GM19043 (cell line): Measurements from ENCODE around the gene FAM171A1.

Experiments used
- ATAC-seq: cut with Tn5 transposase; IDR thresholded peaks from one replicate; pipeline ENCODE4 v1.9.1; 2021; ENCODE audit warnings: low read depth; ENCODE audit not compliant: unreplicated experiment

The FAM171A1 gene

DNA sequence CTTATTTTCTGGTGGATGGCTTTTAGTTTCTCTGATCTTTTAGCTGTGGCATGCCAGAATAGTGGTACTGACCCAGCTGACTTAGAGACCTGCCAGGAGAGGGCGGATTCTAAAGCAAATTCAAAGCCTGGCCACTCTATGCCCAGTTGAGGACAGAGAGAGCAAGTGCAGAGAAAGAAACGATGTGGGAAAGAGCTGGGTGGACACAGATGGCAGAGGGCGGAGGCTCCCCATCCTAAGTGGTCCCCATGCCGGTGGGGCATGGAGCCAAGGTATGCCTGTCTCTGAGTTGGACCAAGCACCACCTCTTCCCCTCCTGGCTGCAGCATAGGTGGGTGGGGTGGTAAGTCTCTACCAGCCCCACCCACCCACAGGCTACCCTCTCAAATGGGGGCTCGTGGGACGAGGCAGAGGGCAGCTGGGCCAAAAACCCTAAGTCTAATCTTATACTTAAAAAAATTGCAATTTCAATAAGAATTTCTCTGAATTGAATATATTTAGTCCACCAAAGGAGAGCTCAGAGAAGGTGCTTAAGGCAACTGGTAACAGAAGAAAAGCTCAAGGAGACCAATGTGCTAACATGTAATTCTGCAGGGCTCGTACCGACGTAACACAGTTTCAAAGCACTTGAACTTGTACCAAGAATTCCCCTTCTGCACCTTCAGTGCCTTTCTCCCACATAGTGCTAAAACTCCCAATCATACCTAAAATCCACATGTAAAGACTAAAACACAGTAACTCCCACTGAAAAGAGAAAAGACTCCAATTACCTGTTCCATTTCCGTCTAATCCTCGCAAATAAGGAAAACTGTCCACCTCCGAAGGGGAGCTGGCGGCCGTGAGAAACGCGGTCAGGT is 116.9 kb downstream of the FAM171A1 start:
- no peak for ATAC-seq

DNA sequence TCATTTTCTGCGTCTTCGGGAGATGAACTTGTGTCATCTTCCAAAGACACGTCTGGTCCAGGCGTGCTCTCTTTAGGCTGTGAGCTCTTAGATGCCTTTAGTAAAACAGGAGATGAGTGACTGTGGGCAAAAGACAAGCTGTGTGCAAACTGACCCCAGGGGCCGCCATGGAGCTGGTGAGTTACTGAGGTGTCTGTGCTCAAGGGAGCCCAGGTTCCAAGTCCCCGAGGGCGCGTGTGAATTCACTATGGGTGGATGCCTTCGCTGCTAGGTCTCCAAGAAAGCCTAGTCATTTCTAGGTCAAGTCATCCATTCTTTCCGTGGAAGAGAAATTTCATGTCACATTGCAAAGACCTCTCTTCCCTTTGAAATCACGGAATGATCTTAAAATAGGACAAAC is 118.7 kb downstream of the FAM171A1 start:
- no peak for ATAC-seq

DNA sequence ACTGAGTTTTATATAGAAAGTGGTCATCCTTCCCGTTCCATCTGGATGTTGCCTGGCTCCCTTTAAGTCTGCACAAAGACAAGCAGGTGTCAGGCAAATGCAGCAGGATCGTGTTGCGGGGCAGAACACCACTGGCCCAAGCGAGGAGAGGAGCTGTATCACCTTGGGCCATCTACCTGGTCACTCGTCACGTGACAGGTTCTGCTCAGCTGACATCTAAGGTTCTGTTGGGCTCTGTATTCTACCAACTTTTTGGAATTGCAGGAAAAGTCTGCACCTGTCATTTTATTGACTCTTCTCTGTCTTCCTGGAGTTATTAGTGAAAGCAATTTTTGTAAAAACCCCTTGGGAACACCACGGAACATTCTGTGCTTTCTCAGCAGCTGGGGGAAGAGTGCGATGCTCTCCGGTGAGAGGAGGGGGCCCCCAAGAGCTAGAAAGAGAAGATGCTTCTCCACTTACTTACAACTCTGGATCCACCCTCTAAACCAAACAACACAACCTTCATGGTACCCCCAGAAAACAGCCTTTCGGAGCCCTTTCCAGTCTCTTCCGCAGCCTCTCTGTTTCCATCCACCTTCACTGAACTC is 119.2 kb downstream of the FAM171A1 start:
- ATAC-seq, result no peak

DNA sequence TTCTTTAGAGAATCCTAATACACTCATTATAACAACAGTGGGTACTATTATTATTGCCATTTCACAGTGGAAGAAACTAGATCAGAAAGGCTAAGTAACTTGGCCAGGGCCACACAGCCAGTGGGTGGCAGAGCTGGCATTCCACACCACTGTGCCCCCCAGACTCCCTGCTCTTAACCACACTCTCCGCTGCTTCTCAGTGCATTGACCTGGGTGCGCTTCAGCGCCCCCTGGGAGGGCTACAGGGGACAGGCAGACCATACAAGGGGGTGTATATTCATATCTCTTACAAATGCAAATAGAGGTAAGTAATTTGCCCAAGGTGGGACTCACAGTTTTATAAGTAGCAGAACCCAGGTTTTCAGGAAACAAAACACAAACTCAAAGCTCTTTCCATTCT is 125.6 kb downstream of the FAM171A1 start:
- ATAC-seq, result no peak

DNA sequence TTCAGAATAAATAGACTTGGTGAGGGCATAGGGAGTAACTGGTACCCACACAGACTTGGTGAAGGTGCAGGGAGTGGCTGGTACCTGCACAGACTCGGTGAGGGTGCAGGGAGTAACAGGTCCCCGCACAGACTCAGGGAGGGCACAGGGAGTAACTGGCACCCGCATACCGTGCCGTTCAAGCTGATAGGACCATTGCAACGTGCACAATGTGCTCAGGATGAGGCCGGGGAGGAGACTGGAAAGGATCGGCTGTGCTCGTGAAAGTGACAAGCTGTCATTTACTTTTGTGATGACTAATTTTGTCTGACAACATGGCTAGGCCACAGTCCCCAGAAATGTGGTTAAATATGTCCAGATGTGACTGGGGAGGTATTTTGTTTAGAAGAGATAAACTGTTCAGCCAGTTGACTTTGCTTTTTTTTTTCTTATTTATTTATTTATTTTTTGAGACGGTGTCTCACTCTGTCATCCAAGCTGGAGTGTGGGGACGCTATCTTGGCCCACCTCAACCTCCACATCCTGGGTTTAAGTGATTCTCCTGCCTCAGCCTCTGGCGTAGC is 126.4 kb downstream of the FAM171A1 start:
- ATAC-seq, result no peak

DNA sequence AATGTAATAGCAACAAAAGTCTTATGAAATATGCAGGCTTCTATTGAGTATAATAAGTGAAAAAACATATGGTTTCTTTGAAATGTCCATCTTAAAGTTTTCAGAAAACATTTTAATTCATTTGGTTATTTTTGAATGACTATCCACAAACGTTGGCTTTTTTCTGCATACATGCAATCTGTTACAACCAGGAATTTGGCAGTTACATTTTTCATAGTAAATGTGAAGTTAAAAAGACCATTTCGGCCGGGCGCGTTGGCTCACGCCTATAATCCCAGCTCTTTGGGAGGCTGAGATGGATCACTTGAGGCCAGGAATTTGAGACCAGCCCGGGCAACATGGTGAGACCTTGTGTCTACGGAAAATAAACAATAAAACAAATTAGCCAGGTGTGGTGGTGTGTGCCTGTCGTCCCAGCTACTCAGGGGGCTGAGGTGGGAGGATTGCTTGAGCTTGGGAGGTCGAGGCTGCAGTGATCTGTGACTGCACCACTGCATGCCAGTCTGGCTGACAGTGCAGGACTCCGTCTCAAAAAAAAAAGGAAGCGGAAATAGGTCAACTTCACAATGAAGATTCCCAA is 128.7 kb downstream of the FAM171A1 start:
- ATAC-seq, result no peak

DNA sequence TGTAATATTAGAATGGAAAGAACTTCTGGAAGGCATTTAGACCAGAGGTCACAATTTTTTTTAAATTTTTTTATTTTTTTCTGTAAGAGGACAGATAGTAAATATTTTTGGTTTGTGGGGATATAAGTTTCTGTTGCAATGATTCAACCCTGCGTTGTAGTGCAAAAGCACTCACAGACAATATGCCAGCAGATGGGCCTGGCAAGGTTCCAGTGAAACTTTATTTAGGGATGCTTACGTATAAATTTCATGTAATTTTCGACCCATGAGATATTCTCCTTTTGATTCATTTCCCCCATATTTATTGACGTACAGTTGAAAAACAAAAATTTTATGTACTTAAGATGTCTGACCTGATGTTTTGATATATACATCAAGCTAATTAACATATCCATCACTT is 129.8 kb downstream of the FAM171A1 start:
- ATAC-seq, result no peak

DNA sequence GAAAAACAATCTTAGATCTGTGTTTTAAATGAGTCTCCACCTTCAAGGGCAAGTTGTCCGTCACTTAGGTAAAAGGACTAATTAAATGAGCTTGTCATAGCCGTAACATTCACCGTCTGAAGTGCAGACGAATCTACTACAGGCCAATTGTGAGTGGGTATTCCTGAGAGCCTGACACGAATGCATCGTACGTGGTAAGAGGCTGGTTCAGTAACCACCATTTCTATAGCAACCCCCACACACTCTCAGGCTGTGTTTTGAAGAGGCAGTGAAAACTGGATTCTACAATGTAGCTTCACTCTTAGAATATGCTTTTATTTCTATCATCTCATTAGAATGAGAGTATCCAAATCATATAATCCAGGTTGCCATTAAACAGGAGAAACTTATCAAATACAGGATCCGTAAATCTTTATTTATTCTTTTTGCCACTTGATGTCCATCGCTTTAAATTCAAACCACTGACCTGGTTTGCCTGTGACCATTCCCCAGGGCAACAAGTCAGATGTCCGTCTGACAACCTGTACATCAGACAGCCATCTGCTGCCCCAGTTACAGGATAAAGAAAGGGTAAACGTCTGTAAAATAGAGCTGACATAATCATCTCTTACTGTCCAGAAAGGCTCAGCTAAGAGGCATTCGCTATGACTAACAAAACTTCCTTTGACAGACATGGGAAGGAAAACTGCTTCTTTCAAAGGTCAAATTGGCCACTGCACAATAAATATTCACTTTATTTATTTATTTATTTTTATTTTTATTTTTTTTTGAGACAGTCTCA is 132.3 kb downstream of the FAM171A1 start:
- no peak for ATAC-seq

DNA sequence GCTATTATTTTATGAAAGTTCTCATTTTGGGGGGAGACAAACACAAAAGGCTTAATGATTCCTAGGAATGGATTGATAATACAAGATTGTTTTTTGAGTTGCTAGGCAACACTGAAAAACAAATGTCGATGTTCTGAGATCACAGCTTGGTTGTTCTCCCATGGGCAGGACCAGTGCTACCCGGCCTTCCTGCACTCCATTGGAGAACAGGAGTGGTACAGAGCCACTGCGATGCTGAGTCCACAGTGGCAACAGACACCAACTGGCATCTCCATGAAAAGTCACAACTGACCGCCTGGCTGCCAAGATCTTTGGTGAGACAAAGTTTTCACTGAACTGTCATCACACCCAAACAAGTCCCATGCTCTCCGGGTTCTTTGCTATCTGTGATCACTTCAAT is 133.7 kb downstream of the FAM171A1 start:
- ATAC-seq, result no peak

DNA sequence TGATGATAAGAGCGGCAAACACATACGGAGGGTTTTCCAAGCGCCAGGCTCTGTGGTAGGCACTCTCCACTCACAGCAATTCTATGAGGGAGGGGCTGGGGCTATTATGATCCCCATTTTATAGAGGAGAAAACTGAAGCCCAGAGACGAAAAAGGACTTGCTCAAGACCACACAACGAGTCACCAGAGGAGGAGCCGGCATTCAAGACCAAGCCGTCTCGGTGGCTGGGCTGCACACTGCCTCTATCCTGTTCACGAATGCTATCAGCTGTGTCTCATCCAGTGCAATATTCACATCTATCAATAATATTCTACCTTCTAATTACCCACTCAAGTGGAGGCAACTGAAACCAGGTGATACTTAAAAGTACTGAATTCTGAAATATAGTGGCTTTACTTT is 134.7 kb downstream of the FAM171A1 start:
- ATAC-seq, result no peak

DNA sequence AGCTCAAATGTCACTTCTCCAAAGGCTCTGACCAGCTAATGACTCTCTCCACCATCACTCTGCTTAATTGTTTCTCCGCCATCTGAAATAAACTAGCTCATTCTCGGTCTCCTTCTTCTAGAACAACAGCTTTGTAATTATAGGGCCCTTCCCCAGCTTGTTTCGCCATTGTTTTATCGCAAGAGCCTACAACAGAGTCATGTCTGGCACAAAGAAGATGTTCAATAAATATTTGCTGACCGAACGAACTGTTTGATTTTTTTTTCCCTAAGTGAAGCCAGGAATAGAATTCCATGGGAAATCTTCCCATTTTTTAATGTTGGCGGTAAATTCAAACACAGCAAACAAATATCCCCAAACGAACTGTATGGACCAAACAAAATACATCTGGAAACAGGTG is 138.8 kb downstream of the FAM171A1 start:
- ATAC-seq, result no peak

DNA sequence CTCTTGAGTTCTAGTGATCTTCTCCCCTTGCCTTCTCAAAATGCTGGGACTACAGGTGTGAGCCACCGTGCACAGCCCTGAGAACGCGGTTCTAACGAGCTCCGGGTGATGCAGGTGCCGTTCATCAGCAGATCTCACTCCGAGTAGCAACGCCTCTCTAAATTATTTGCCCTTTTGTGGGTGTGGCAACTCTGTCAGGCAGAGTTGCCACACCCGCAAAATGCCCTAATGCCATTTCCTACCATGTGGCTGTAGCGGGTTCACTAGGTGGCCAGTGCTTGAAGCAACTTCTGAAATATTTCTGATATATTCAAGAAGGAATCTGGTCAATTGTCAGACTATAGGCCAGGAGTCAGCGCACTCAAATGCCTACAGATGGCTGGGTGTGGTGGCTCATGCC is 139.7 kb downstream of the FAM171A1 start:
- ATAC-seq, result no peak

DNA sequence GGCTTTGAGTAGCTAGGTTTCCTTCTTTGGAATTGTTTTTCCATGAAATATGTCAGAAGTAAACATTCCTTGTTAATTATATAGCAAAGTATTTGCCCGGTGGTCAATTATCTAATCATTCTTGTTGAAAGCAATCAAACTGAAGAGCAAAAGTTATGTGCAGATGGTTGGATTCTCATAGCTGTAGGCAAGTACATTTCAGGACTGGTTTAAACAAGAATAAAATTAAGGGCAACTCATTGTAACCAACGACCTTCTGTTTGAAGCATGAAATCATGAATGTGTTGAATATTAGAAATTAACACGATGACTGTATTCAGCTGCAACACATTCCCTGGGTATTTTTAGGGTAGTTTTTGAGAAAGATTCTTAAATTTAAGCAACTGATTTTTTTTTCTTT is 140.8 kb downstream of the FAM171A1 start:
- no peak for ATAC-seq

DNA sequence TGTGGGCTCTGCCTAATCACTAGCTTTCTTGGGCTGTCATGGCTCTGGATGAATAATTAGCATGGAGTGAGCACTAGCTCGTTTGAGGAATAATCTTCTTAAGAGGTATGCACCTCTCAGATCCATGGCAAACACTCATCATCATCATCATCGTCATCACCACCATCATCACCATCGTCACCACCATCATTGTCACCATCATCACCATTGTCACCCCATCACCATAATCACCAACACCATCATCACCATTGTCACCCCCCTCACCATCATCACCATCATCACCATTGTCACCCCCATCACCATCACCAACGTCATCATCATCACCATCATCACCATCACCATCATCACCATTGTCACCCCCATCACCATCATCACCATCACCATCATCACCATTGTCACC is 141.8 kb downstream of the FAM171A1 start:
- ATAC-seq, result no peak

DNA sequence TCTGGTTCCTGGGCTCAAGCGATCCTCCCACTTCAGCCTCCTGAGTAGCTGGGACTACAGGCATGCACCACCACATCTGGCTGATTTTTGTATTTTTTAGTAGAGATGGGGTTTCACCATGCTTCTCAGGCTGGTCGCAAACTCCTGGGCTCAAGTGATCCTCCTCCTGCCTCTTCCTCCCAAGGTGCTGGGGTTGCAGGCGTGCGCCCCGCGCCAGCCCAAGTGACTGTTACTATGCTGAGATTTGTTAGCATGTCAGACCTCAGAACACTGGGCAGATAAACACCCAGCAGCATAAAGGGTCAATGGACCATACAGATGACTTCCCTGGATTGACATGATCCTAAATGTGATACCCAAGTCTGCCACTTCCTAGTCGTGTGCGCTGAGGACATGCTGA is 142.7 kb downstream of the FAM171A1 start:
- ATAC-seq, result no peak

DNA sequence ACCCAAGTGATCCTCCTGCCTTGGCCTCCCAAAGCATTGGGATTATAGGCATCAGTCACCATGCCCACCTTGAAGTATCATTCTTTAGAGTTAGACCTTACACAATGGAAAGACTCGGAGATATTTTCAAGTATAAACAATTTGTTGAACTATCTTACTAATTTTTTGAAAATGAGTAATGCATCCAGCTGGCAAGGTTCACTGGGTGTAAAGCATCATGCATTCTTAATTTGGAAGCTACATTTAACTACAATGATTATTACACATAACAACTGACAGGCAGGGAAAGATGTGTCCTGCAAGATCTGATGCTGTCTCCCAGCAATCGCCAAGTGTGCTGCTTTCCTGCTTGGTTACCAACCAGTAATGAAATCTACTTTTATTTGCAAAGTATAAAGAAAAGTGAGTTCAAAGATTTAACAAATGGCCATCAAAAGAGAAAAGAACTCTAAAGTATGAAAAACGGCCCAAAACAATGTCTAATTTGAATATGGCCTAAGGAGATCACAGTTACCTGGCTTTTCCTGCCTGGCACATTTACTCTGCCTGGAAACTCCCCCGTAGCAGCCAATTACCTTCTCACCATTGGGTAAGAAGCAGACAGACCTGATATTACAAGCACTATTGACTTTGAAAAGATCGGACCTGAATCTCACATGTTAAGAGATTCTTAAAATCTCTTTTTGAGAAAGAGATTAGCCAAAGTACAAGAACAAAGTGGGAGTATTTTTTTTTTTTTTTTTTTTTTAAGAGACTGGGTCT is 143.3 kb downstream of the FAM171A1 start:
- no peak for ATAC-seq

DNA sequence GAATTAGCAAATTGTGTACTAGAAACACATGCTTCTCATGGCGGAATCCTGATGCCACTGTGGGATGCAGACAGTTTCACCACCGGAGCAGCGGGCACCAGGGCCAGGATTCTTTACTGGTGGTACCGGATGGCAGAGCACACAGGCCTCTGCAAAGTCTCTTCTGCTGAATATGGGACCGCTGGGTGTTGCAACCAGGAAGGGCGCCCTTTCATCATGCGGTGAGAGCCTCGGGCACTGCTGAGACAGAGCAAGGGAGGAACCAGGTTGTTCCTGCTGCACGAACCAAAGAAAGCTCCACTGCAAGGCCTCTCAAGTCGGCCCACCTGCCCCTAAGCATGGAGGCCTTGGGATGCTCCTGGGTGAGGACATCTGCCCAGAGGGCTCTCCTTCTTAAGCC is 145.6 kb downstream of the FAM171A1 start:
- ATAC-seq, result no peak

DNA sequence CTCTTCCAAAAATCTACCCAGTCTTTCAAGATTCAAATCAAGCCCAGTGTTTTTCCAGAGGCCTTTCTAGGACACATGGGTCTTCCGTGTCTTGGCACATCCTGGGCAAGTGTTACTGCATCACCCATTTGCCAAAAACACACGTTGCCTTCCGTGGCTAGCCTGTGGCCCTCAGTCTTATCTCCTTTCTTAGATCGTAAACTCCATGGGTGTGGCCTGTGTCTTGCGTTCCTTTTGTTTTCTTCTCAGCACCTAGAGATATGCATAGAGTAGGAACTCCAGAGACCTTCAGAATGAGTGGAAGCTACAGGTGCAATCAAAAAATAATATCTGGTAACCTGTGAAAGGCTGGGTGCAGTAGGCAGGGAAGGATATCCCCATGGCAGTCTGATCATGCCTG is 146.1 kb downstream of the FAM171A1 start:
- no peak for ATAC-seq

DNA sequence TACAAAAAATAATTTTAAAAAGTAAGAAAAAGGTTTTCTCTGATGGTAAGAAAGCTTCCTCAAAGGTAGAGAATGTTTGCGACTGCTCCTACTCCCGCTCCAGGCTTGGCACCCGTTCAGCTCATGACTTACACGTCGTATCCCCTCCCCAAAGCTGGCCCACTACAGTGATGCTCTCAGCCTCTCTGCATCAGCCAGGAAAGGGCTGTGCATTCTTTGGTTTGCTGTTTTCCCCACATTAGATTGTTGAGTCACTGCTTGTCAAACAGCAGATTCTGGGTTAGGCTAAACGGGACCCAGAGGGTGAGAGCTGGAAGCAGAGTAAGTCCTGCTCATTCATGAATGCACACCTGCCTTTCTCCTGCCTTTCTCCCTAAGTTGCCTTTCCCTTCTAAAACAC is 147.9 kb downstream of the FAM171A1 start:
- ATAC-seq, result no peak

DNA sequence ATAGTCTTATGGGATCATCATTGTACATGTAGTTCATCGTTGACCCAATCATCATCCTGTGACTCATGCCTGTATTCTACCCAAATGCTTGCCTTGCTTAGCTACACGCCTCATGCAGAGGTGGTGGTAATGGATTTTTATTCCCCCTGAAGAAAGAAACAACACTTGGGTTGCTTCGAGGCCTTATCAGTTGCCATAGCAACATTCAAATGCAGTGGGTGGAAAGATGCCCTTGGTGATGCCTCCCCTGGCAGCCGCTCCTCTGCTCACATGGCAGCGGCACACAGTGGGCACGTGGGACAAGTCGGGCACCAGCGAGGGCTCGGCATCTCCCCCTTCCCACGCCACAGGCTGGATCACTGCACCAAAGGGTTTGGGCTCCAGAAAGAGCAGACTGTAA is 148.6 kb downstream of the FAM171A1 start:
- ATAC-seq, result no peak
